Liver (tissue), 9 donors: ENCODE results near the gene EPB41L2. TPM values are rescaled to one million over a fixed set of nuclear protein-coding genes. Genes with fewer than 3 reads are reported as not detected.

ENCODE experiments used
- DNase-seq: peaks from one replicate; pipeline ENCODE4 v3.0.0-alpha.2; 2017; ENCODE audit warnings: low spot score
- H3K27ac ChIP-seq, 2 donors: one replicate each; pipeline ENCODE4 v1.7.0; 2013; ENCODE audit warnings: inconsistent platforms in 2 of 2, low read length in 2 of 2, control low read depth in 1 of 2, low read depth in 1 of 2, mild to moderate bottlenecking in 1 of 2
- H3K27me3 ChIP-seq, 4 donors: one replicate each; pipeline versions ENCODE4 v1.6.1 to v1.7.0; 2013; ENCODE audit warnings: low read length in 3 of 4, inconsistent platforms in 1 of 4, mild to moderate bottlenecking in 1 of 4, moderate library complexity in 1 of 4; ENCODE audit not compliant: control insufficient read depth in 4 of 4, insufficient read depth in 4 of 4
- H3K36me3 ChIP-seq, 4 donors: one replicate each; pipeline versions ENCODE4 v1.6.1 to v1.7.0; 2013; ENCODE audit warnings: low read length in 3 of 4, mild to moderate bottlenecking in 3 of 4, low read depth in 1 of 4, moderate library complexity in 1 of 4; ENCODE audit not compliant: control insufficient read depth in 4 of 4, insufficient read depth in 3 of 4
- H3K4me1 ChIP-seq, 4 donors: one replicate each; pipeline versions ENCODE4 v1.6.1 to v1.7.0; 2013; ENCODE audit warnings: low read length in 3 of 4, mild to moderate bottlenecking in 3 of 4, moderate library complexity in 1 of 4; ENCODE audit not compliant: control insufficient read depth in 4 of 4, insufficient read depth in 4 of 4
- H3K4me3 ChIP-seq, 3 donors: one replicate each; pipeline versions ENCODE4 v1.6.1 to v1.7.0; 2013; ENCODE audit warnings: low read length in 3 of 3, control low read depth in 1 of 3, low read depth in 1 of 3, mild to moderate bottlenecking in 1 of 3
- H3K9ac ChIP-seq, 2 donors: one replicate each; pipeline ENCODE4 v1.7.0; 2013; ENCODE audit warnings: low read length in 2 of 2, mild to moderate bottlenecking in 2 of 2, moderate library complexity in 2 of 2, control low read depth in 1 of 2, low read depth in 1 of 2
- H3K9me3 ChIP-seq, 4 donors: one replicate each; pipeline versions ENCODE4 v1.6.1 to v1.7.0; 2013; ENCODE audit warnings: low read length in 3 of 4; ENCODE audit not compliant: control insufficient read depth in 4 of 4
- EGR1 ChIP-seq, 2 donors: IDR thresholded peaks; 2 replicates each; pipeline ENCODE4 v1.6.1; 2016 to 2018; ENCODE audit warnings: antibody characterized with exemption in 2 of 2, low read depth in 2 of 2
- FOXA1 ChIP-seq: IDR thresholded peaks from 2 replicates; pipeline ENCODE4 v1.6.1; 2016; ENCODE audit warnings: antibody characterized with exemption
- HNF4A ChIP-seq, 2 donors: conservative IDR thresholded peaks; 2 replicates each; pipeline ENCODE4 v1.6.1; 2016; ENCODE audit warnings: antibody characterized with exemption in 2 of 2, mild to moderate bottlenecking in 2 of 2
- HNF4G ChIP-seq: IDR thresholded peaks from 2 replicates; pipeline ENCODE4 v1.6.1; 2016; ENCODE audit warnings: antibody characterized with exemption
- JUND ChIP-seq, 2 donors: IDR thresholded peaks; 2 replicates each; pipeline ENCODE4 v1.6.1; 2016; ENCODE audit warnings: antibody characterized with exemption in 2 of 2
- NR2F2 ChIP-seq: IDR thresholded peaks from 2 replicates; pipeline ENCODE4 v1.6.1; 2016; ENCODE audit warnings: antibody characterized with exemption
- RAD21 ChIP-seq, 2 donors: IDR thresholded peaks; 2 replicates each; pipeline ENCODE4 v1.6.1; 2016; ENCODE audit warnings: antibody characterized with exemption in 2 of 2, mild to moderate bottlenecking in 2 of 2
- RXRA ChIP-seq, 2 donors: IDR thresholded peaks; 2 replicates each; pipeline ENCODE4 v1.6.1; 2017 to 2018; ENCODE audit warnings: antibody characterized with exemption in 2 of 2, mild to moderate bottlenecking in 1 of 2
- SP1 ChIP-seq: IDR thresholded peaks from 2 replicates; pipeline ENCODE4 v1.6.1; 2018; ENCODE audit warnings: antibody characterized with exemption, mild to moderate bottlenecking
- TAF1 ChIP-seq: conservative IDR thresholded peaks from 2 replicates; pipeline ENCODE4 v1.6.1; 2016; ENCODE audit warnings: antibody characterized with exemption, mild to moderate bottlenecking
- YY1 ChIP-seq: IDR thresholded peaks from 2 replicates; pipeline ENCODE4 v1.6.1; 2016; ENCODE audit warnings: antibody characterized with exemption, mild to moderate bottlenecking
- WGBS: extraction: QIAGEN DNeasy Blood & Tissue Kit; methylation state at CpG from one replicate; pipeline ENCODE4 v1.1.7; 2013; 5-methylcytosine and 5-hydroxymethylcytosine counted together
- polyA plus RNA-seq, 2 donors: library from polyadenylated mRNA; stranded (reverse) in 1 of 2; unstranded in 1 of 2; fragments of 200-250 nt in 1 of 2; fragments of >200 nt in 1 of 2; fragmentation: Nextera tagmentation in 1 of 2; extraction: Ambion mirVana in 1 of 2; gene quantifications; one replicate each; pipeline versions ENCODE4 v1.2.1 to v1.2.3, GENCODE V29; 2013 to 2015
- total RNA-seq, 2 donors: library from RNA; depleted of rRNA; stranded (reverse); fragments of >200 nt; gene quantifications; one replicate each; pipeline ENCODE4 v1.2.3, GENCODE V29; 2014
- TF ChIP-seq, protein P1 (sequence below): IDR thresholded peaks from 2 replicates; pipeline ENCODE4 v1.6.1; 2016; ENCODE audit warnings: antibody characterized with exemption
- TF ChIP-seq, protein P2 (sequence below): fragments of 150-350 bp; IDR thresholded peaks from 2 replicates; pipeline ENCODE4 v1.5.1; 2017; ENCODE audit warnings: improper control_type of control experiment, low read depth, low read length; ENCODE audit not compliant: missing input control
- TF ChIP-seq, protein P3 (sequence below): IDR thresholded peaks from 2 replicates; pipeline ENCODE4 v1.6.1; 2016; ENCODE audit warnings: antibody characterized with exemption
- TF ChIP-seq, protein P4 (sequence below): IDR thresholded peaks from 2 replicates; pipeline ENCODE4 v1.6.1; 2016; ENCODE audit warnings: antibody characterized with exemption
- donor health status: healthy.
- donor health status: healthy.
- donor health status: healthy.
- donor health status: healthy.
- donor health status: healthy.

EPB41L2 gene
- total and polyA plus RNA-seq, 4 donors, result 10.0 to 43.3 (median 18.7) TPM

DNA sequence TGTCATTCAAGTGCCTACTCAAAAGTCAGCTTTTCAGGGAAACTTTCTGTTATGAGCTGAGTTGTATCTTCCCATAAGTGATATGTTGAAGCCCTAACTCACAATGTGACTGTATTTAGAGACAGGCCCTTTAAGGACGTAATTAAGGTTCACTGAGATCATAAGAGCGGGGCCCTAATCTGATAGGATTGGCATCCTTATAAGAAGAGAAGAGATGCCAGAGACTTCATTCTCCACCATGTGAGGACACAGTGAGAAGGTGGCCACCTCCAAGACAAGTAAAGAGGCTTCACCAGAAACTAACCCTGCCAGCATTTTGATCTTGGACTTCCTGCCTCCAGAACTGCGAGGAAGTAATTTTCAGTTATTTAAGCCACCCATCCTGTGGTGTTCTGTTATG is 248.5 kb downstream of the EPB41L2 start:
- no peaks in the 10 kb centered on the region for H3K9me3 ChIP-seq
- H3K27ac ChIP-seq, result no peak overlapping the region
- no peaks in the 10 kb centered on the region for H3K27me3 ChIP-seq
- H3K9ac ChIP-seq, result no peak overlapping the region
- no peaks in the 10 kb centered on the region for H3K36me3 ChIP-seq
- H3K4me1 ChIP-seq, result peaks cover 0 to 19% (median 9%) of the 10 kb centered on the region in 4 donors
- whole genome bisulfite sequencing, result 96% methylated on average over 3 of the region's 3 CpGs
- TF ChIP-seq, protein P1, sequence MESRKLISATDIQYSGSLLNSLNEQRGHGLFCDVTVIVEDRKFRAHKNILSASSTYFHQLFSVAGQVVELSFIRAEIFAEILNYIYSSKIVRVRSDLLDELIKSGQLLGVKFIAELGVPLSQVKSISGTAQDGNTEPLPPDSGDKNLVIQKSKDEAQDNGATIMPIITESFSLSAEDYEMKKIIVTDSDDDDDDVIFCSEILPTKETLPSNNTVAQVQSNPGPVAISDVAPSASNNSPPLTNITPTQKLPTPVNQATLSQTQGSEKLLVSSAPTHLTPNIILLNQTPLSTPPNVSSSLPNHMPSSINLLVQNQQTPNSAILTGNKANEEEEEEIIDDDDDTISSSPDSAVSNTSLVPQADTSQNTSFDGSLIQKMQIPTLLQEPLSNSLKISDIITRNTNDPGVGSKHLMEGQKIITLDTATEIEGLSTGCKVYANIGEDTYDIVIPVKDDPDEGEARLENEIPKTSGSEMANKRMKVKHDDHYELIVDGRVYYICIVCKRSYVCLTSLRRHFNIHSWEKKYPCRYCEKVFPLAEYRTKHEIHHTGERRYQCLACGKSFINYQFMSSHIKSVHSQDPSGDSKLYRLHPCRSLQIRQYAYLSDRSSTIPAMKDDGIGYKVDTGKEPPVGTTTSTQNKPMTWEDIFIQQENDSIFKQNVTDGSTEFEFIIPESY, result no peak
- no peak for TF ChIP-seq JUND (IDR thresholded peaks at IDR 0.05)
- no peak for TF ChIP-seq RAD21 (IDR thresholded peaks at IDR 0.05)
- no peak for TF ChIP-seq YY1
- TF ChIP-seq FOXA1, result no peak
- no peak for TF ChIP-seq EGR1 (IDR thresholded peaks at IDR 0.05; ENCODE audit: low read depth in 2 of 2)
- TF ChIP-seq TAF1, result no peak
- no peak for TF ChIP-seq HNF4G
- TF ChIP-seq, protein P2, sequence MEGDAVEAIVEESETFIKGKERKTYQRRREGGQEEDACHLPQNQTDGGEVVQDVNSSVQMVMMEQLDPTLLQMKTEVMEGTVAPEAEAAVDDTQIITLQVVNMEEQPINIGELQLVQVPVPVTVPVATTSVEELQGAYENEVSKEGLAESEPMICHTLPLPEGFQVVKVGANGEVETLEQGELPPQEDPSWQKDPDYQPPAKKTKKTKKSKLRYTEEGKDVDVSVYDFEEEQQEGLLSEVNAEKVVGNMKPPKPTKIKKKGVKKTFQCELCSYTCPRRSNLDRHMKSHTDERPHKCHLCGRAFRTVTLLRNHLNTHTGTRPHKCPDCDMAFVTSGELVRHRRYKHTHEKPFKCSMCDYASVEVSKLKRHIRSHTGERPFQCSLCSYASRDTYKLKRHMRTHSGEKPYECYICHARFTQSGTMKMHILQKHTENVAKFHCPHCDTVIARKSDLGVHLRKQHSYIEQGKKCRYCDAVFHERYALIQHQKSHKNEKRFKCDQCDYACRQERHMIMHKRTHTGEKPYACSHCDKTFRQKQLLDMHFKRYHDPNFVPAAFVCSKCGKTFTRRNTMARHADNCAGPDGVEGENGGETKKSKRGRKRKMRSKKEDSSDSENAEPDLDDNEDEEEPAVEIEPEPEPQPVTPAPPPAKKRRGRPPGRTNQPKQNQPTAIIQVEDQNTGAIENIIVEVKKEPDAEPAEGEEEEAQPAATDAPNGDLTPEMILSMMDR, result no peak
- TF ChIP-seq SP1, result no peak
- no peak for TF ChIP-seq RXRA (IDR thresholded peaks at IDR 0.05)
- TF ChIP-seq, protein P3, sequence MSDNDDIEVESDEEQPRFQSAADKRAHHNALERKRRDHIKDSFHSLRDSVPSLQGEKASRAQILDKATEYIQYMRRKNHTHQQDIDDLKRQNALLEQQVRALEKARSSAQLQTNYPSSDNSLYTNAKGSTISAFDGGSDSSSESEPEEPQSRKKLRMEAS, result no peak
- no peak for TF ChIP-seq NR2F2
- TF ChIP-seq HNF4A (conservative IDR thresholded peaks at IDR 0.05), result no peak
- no peak overlapping the region for H3K4me3 ChIP-seq
- DNase-seq, result no peak

DNA sequence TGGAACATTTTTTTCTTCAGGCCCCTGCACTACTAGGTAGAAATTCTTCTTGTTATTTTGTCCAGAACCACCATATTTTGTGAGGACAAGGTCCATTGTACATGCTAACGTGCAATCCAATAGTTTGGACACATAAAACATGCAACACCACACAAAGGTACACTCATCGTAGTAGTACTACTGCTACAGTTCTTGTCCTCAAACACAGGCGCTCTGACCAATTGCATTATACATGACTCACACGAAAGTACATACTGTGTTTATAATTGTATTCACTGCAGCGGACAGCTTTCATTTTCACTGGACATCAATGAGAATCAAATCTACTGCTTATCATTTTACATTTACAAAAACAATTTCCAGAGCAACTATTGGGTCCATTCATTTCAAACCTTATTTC is 251.1 kb downstream of the EPB41L2 start:
- H3K9me3 ChIP-seq, result no peaks in the 10 kb centered on the region
- no peak for DNase-seq
- 55% methylated on average over 5 of the region's 5 CpGs for WGBS
- no peaks in the 10 kb centered on the region for H3K27me3 ChIP-seq
- peak; percentile 9 for TF ChIP-seq SP1
- TF ChIP-seq, protein P4, sequence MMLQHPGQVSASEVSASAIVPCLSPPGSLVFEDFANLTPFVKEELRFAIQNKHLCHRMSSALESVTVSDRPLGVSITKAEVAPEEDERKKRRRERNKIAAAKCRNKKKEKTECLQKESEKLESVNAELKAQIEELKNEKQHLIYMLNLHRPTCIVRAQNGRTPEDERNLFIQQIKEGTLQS, result no peak
- TF ChIP-seq RAD21 (IDR thresholded peaks at IDR 0.05), result no peak
- TF ChIP-seq, protein P1, result no peak
- peak; percentile 30 to 62 for TF ChIP-seq HNF4A (conservative IDR thresholded peaks at IDR 0.05)
- H3K27ac ChIP-seq, result no peak overlapping the region
- no peak overlapping the region for H3K9ac ChIP-seq
- H3K4me3 ChIP-seq, result peak overlapping the region in 1 of 3 donors; percentile 23
- H3K4me1 ChIP-seq, result peaks cover 0 to 19% (median 9%) of the 10 kb centered on the region in 4 donors
- no peaks in the 10 kb centered on the region for H3K36me3 ChIP-seq
